ENCODE results near the gene GRIK3.

DNA sequence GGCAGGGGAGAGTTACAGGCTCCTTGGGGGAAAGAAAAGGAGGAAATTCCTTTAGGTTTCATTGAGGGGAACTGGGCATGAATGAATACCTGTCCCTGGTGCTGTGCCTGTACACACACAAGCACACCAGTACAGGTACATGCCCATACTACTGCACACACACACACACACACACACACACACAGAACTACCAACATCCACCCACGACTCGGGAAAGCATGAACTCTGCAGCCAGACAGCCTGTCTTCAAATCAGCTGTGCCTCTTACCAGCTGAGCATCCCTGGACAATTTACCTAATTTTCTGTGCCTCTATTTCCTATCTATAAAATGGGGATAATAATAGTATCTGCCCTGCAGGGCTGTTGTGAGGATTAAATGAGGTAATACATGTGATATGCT is 7.2 kb upstream of the GRIK3 start:
- TF ChIP-seq, protein P1, sequence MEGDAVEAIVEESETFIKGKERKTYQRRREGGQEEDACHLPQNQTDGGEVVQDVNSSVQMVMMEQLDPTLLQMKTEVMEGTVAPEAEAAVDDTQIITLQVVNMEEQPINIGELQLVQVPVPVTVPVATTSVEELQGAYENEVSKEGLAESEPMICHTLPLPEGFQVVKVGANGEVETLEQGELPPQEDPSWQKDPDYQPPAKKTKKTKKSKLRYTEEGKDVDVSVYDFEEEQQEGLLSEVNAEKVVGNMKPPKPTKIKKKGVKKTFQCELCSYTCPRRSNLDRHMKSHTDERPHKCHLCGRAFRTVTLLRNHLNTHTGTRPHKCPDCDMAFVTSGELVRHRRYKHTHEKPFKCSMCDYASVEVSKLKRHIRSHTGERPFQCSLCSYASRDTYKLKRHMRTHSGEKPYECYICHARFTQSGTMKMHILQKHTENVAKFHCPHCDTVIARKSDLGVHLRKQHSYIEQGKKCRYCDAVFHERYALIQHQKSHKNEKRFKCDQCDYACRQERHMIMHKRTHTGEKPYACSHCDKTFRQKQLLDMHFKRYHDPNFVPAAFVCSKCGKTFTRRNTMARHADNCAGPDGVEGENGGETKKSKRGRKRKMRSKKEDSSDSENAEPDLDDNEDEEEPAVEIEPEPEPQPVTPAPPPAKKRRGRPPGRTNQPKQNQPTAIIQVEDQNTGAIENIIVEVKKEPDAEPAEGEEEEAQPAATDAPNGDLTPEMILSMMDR (conservative IDR thresholded peaks at IDR 0.05): no peak
- no peak for TF ChIP-seq ZFX (IDR thresholded peaks at IDR 0.05)
